SK-N-SH treated with all-trans-retinoic acid at 6 μM for 48 hours (cell line): Measurements from ENCODE around the gene ALX1.

Experiments
- ATAC-seq: fragments of 200-7000 bp; cut with Tn5 transposase; 3 replicates; pipeline ENCODE4 v1.9.1; 2020; ENCODE audit warnings: mild to moderate bottlenecking, moderate library complexity
- ARNTL ChIP-seq: fragments of 450-650 bp; formaldehyde crosslinking; IDR thresholded peaks from 2 replicates; pipeline ENCODE4 v1.5.0; 2020; ENCODE audit warnings: low read depth, mild to moderate bottlenecking, moderate library complexity, borderline replicate concordance
- BACH2 ChIP-seq: fragments of 250-450 bp; sonication (Bioruptor Pico); IDR thresholded peaks from 2 replicates; pipeline ENCODE4 v1.9.0; 2021; ENCODE audit warnings: mild to moderate bottlenecking, borderline replicate concordance
- CSDC2 ChIP-seq: fragments of 250-450 bp; sonication (Bioruptor Pico); IDR thresholded peaks from 2 replicates; pipeline ENCODE4 v1.5.0; 2020; ENCODE audit warnings: mild to moderate bottlenecking, moderate library complexity
- GLIS3 ChIP-seq: fragments of 250-450 bp; sonication (Bioruptor Pico); IDR thresholded peaks from 2 replicates; pipeline ENCODE4 v1.5.0; 2020; ENCODE audit warnings: mild to moderate bottlenecking, moderate library complexity
- ISL1 ChIP-seq: fragments of 250-450 bp; sonication (Bioruptor Pico); IDR thresholded peaks from 2 replicates; pipeline ENCODE4 v2.1.2; 2022; ENCODE audit warnings: mild to moderate bottlenecking, moderate library complexity
- OSR1 ChIP-seq: fragments of 250-450 bp; sonication (Bioruptor Pico); IDR thresholded peaks from 2 replicates; pipeline ENCODE4 v1.8.0; 2022; ENCODE audit warnings: moderate library complexity, mild to moderate bottlenecking, inconsistent platforms
- PATZ1 ChIP-seq: fragments of 250-450 bp; sonication (Bioruptor Pico); IDR thresholded peaks from 2 replicates; pipeline ENCODE4 v1.8.0; 2020; ENCODE audit warnings: mild to moderate bottlenecking, moderate library complexity, borderline replicate concordance
- PPARA ChIP-seq: fragments of 250-450 bp; sonication (Bioruptor Pico); IDR thresholded peaks from 2 replicates; pipeline ENCODE4 v1.5.0; 2020; ENCODE audit warnings: mild to moderate bottlenecking, borderline replicate concordance
- RARB ChIP-seq: fragments of 250-450 bp; sonication (Bioruptor Pico); IDR thresholded peaks from 2 replicates; pipeline ENCODE4 v1.8.0; 2021; ENCODE audit warnings: mild to moderate bottlenecking, moderate library complexity
- SNAI2 ChIP-seq: fragments of 250-450 bp; sonication (Bioruptor Pico); IDR thresholded peaks from 2 replicates; pipeline ENCODE4 v1.5.0; 2020; ENCODE audit warnings: mild to moderate bottlenecking, moderate library complexity
- TOX ChIP-seq: fragments of 250-450 bp; sonication (Bioruptor Pico); IDR thresholded peaks from 2 replicates; pipeline ENCODE4 v1.8.0; 2021; ENCODE audit warnings: mild to moderate bottlenecking, moderate library complexity, borderline replicate concordance
- TSHZ2 ChIP-seq: fragments of 250-450 bp; sonication (Bioruptor Pico); IDR thresholded peaks from 2 replicates; pipeline ENCODE4 v1.5.0; 2020; ENCODE audit warnings: mild to moderate bottlenecking, moderate library complexity
- ZC3H10 ChIP-seq: fragments of 250-450 bp; sonication (Bioruptor Pico); IDR thresholded peaks from 2 replicates; pipeline ENCODE4 v1.5.1; 2021; ENCODE audit warnings: mild to moderate bottlenecking, moderate library complexity
- ZFP3 ChIP-seq: fragments of 250-450 bp; sonication (Bioruptor Pico); IDR thresholded peaks from 2 replicates; pipeline ENCODE4 v1.5.0; 2020; ENCODE audit warnings: mild to moderate bottlenecking, moderate library complexity
- ZNF565 ChIP-seq: fragments of 450-650 bp; formaldehyde crosslinking; conservative IDR thresholded peaks from 2 replicates; pipeline ENCODE4 v1.5.0; 2020; ENCODE audit warnings: low read depth, mild to moderate bottlenecking, moderate library complexity
- ZNF70 ChIP-seq: fragments of 450-650 bp; formaldehyde crosslinking; IDR thresholded peaks from 2 replicates; pipeline ENCODE4 v1.5.0; 2020; ENCODE audit warnings: mild to moderate bottlenecking, moderate library complexity
- ZNF8 ChIP-seq: fragments of 450-650 bp; formaldehyde crosslinking; IDR thresholded peaks from 2 replicates; pipeline ENCODE4 v1.5.0; 2020; ENCODE audit warnings: mild to moderate bottlenecking, moderate library complexity
- TF ChIP-seq, protein P1 (sequence below): fragments of 250-450 bp; sonication (Bioruptor Pico); IDR thresholded peaks from 2 replicates; pipeline ENCODE4 v1.5.1; 2020; ENCODE audit warnings: low read depth, mild to moderate bottlenecking, moderate library complexity
- TF ChIP-seq, protein P2 (sequence below): fragments of 250-450 bp; sonication (Bioruptor Pico); IDR thresholded peaks from 2 replicates; pipeline ENCODE4 v1.5.1; 2021; ENCODE audit warnings: mild to moderate bottlenecking, moderate library complexity

Gene ALX1

GRCh38 chr12:85280165-85280983 is at the start of gene ALX1:
Gene ALX1, plus strand, starts transcription at chr12:85280220. Its CDS starts 42 bp downstream, at chr12:85280262.
- ATAC-seq: peak; percentile 81

GRCh38 chr12:85237327-85237726 is 42.7 kb upstream of the ALX1 start:
- TF ChIP-seq ARNTL (CRISPR knock-in tag) (no peak), BACH2 (CRISPR knock-in tag) (no peak), ZC3H10 (no peak), ZNF565 (CRISPR knock-in tag) (no peak), ZFP3 (CRISPR knock-in tag) (no peak), CSDC2 (no peak)
- TF ChIP-seq, protein P1, sequence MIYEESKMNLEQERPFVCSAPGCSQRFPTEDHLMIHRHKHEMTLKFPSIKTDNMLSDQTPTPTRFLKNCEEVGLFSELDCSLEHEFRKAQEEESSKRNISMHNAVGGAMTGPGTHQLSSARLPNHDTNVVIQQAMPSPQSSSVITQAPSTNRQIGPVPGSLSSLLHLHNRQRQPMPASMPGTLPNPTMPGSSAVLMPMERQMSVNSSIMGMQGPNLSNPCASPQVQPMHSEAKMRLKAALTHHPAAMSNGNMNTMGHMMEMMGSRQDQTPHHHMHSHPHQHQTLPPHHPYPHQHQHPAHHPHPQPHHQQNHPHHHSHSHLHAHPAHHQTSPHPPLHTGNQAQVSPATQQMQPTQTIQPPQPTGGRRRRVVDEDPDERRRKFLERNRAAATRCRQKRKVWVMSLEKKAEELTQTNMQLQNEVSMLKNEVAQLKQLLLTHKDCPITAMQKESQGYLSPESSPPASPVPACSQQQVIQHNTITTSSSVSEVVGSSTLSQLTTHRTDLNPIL (CRISPR knock-in tag): no peak
- TF ChIP-seq, all 23 proteins: peak for 0
- ATAC-seq: no peak

More at GRCh38 chr12:85280165-85280983, at the start of gene ALX1:
- TF ChIP-seq, protein P1 (CRISPR knock-in tag): no peak
- TF ChIP-seq ZNF70 (0 out of 2 replicates have a peak, but pooled peaks have one; percentile 19), OSR1 (CRISPR knock-in tag) (no peak), ZNF8 (CRISPR knock-in tag) (no peak), PATZ1 (no peak), TSHZ2 (CRISPR knock-in tag) (no peak), RARB (CRISPR knock-in tag) (no peak), ZNF565 (CRISPR knock-in tag) (no peak)

- no peak for ATAC-seq
- no peak for TF ChIP-seq ARNTL (CRISPR knock-in tag)
- TF ChIP-seq PATZ1: no peak
- TF ChIP-seq, all 23 proteins: peak for 0
Measured at GRCh38 chr12:85244561-85244960, 35.5 kb upstream of the ALX1 start.

- no peak for ATAC-seq
- no peak for TF ChIP-seq SNAI2 (CRISPR knock-in tag)
- no peak for TF ChIP-seq BACH2 (CRISPR knock-in tag)
- no peak for TF ChIP-seq PPARA
- no peak for TF ChIP-seq ISL1 (CRISPR knock-in tag)
- TF ChIP-seq, protein P2, sequence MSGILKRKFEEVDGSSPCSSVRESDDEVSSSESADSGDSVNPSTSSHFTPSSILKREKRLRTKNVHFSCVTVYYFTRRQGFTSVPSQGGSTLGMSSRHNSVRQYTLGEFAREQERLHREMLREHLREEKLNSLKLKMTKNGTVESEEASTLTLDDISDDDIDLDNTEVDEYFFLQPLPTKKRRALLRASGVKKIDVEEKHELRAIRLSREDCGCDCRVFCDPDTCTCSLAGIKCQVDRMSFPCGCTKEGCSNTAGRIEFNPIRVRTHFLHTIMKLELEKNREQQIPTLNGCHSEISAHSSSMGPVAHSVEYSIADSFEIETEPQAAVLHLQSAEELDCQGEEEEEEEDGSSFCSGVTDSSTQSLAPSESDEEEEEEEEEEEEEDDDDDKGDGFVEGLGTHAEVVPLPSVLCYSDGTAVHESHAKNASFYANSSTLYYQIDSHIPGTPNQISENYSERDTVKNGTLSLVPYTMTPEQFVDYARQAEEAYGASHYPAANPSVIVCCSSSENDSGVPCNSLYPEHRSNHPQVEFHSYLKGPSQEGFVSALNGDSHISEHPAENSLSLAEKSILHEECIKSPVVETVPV (CRISPR knock-in tag): no peak
- TF ChIP-seq ARNTL (CRISPR knock-in tag): no peak
- no peak for TF ChIP-seq CSDC2
- TF ChIP-seq OSR1 (CRISPR knock-in tag): no peak
- no peak for TF ChIP-seq PATZ1
- no peak for TF ChIP-seq GLIS3 (CRISPR knock-in tag)
- no peak for TF ChIP-seq TOX (CRISPR knock-in tag)
- TF ChIP-seq ZC3H10: no peak
- TF ChIP-seq ZNF565 (CRISPR knock-in tag): no peak
Measured at GRCh38 chr12:85253853-85254252, 26.2 kb upstream of the ALX1 start.
